ENCODE measurements around the gene CACNG1.

Gene CACNG1, protein sequence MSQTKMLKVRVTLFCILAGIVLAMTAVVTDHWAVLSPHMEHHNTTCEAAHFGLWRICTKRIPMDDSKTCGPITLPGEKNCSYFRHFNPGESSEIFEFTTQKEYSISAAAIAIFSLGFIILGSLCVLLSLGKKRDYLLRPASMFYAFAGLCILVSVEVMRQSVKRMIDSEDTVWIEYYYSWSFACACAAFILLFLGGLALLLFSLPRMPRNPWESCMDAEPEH

DNA sequence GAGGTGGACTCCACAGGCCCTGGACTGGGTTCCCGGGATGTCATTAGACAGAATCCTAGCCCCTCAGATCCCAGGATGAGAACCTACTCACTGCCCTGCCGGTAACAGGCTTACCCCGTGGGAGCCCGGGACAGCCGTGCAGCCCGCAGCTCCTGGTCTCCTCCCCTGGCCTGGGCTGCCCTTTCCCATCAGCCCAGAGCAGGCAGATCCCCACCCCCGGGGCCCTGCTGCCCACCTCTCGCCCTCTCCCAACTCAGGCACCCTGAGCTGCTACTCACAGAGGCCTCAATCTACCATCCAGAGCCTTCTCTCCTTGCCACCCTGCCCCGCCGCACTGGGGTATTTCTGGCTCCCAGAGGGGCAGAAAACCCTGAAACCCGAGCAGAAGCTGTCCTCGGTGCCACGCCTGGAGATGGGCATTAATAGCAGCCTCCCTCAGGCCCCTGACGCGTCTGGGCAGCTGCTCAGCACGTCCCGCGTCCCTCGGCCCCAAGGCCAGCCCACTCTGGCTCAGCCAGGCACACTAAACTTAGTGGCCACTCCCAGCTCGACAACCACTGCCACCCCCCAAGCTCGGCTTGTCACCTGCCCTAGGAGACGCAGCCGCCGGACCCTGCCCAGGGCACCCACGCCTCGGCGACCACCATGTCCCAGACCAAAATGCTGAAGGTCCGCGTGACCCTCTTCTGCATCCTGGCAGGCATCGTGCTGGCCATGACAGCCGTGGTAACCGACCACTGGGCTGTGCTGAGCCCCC is at the start of gene CACNG1:
Gene CACNG1 (plus strand): TSS at position 539 of the 757 bp plus-strand sequence. CDS start 107 bp downstream, at position 646.
- no peak for DNase-seq (ENCODE audit: low read depth)

DNA sequence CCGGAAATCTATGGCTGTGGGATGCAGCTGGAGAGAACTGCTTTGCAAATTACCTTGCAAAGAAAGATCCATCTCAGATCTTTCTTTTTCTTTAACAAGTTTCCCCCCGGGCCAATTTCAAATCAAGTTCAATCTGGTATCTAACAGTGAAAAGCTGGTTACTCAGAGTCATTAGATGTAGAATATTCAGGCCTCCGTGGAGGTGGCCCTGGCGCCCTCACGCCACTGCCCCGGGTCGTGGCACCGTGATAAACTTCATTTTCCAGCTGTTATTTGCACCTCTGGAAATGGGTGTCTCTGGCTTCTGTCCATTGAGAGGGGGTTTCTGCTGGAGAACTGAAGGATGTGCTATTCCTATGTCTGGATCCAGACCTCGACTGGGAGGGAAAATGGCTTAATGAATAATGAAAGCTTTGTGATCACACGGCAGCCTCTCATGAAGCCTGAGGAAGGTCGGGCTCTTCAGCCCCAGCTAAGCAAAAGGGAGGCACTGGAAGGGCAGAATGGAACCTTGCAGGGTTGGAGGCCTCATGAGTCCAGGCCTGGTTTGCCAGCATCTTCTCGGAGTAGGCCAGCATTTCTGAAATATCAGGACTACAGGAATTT is 49.3 kb upstream of the CACNG1 start:
- DNase-seq (ENCODE audit: low read depth), result no peak

DNA sequence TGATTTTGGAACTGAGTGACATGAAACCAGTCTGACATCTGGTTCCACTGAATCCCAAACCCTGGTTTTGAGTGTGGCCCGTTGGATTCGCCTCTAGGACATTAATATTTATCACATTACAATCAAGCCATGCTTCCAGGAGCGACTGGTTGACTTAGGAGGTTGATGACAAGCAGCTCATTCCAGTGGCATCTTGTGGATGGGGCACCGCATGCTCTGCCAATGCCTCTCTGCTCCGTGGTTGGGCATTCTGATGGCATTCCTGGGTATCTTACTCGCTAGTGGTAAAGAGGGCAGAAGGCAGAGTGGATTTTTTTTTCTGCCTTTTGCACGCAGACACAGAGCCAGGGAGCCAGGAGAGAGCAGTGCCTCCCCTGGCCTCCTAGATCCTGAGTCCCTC is 48.4 kb upstream of the CACNG1 start:
- no peak for DNase-seq (ENCODE audit: low read depth)

DNA sequence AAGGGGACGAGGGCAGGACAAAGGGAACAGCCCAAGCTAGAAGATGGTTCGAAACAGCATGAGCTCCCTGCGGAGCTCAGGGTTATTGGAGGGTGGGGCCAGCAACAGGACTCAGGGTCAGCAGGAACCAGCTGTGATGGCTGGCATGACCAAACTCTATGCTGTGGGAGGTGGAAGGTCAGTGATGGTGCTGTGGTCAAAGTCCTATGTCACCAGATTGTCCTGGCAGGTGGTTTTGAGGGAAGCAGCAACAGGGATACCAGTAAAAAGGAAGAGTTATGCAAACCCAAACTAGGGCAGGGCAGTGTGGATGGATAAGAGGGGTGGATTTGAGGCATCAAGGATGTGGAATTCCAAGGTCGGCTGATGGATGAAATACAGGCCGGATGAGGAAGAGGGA is 47.4 kb upstream of the CACNG1 start:
- DNase-seq (ENCODE audit: low read depth), result no peak

DNA sequence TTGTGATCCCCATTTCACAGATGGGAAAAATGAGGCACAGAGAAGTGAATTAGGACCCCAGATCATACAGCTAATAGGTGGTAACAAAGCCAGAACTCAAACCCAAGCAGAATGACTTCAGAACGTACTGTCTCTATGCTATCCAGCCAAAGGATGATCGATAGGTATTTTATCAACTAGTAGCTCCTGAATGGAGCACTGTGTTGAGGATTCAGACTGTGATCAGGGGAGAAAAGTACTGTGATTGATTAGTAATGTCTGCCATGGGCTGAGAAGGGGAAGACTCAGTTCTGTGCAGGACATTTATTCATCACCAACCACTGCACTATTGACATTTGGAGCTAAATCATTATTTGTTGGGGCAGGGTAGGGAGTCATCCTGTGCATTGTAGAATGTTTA is 41.1 kb upstream of the CACNG1 start:
- DNase-seq (ENCODE audit: low read depth), result no peak

DNA sequence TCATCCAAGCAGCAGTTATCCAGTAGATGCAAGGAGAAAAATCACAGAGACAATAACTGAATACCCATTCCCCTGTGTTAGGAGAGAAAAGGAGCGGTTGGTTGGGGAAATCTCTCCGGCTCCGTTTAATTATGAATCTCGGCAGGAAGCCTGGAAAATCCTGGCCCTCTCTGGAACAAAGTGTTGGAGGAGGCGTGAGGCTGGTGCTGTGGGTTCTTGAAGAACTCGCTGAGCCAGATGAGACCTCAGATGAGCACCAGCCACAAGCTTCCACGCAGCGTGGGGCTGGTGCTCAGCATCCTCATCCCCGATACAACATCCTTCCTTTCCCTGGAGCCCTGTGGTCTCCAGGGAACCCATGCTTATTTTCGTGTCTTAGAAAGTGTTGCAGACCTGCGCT is 40.2 kb upstream of the CACNG1 start:
- no peak for DNase-seq (ENCODE audit: low read depth)

DNA sequence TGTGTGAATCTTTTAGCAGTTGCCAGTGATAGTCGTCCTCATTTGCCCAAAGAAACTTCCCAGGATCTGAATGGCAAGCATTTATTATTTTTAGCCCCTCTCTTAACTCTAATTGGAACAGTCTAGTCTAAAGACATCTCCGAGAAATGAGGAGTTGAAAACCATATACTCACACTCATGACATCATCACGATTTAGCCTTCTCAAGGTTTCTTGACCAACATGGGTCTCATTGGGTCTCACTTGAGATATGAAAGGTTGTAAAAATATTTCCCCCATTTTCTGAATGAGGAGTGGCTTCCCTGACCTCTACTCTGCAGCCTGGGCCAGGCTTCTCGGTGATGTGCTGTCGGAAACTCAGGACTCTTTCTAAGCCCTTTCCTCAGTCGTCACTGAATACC is 37.1 kb upstream of the CACNG1 start:
- no peak for DNase-seq (ENCODE audit: low read depth)

DNA sequence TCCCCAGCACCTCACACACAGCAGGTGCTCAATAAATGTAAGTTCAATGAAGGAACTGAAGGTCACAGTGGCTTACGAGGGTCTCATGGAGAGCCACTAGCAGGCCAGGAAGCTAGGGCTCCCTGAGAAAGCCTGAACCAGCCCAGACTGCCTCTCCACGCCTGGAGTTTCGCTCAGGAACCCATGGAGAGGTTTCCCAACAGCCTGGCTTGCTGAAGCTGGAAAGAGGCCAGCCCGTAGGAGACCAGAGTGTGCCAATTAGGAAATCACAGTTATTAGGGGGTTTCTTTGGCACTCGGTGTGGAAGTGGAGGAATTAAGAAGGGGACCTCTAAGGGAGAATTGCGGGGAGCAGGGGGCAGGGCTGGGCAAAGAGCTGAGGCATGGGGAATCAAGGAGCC is 36.3 kb upstream of the CACNG1 start:
- no peak for DNase-seq (ENCODE audit: low read depth)

DNA sequence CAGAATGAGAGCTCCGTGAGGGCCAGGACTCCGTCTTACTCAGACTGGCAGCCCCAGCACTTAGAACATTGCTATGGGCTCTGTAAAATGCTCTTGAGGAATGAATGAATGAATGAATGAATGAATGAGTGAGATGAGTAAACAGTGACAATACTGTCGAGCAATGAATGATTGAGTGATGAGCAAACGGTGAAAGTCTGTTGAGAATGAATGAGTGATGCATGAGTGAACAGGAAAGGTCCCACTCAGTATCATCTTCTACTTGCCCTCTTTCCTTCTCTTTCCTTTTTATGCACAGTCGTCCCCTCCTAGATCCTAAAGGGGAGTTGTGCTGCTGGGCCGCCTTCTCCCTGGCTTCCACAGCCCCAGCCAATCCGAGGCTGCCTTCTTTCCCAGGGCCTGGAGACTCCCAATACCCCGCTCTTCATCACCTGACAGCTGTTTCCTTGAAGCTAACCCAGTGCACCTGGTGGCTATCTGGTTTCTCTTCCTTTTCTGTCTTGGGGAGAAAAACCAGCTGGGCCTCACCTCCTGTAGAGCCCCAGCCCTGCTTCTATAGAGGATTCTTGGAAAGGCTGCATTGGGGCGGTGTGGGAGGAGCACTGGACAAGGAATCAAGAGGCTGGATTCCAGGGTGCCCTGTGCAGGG is 32.7 kb upstream of the CACNG1 start:
- DNase-seq (ENCODE audit: low read depth), result no peak

DNA sequence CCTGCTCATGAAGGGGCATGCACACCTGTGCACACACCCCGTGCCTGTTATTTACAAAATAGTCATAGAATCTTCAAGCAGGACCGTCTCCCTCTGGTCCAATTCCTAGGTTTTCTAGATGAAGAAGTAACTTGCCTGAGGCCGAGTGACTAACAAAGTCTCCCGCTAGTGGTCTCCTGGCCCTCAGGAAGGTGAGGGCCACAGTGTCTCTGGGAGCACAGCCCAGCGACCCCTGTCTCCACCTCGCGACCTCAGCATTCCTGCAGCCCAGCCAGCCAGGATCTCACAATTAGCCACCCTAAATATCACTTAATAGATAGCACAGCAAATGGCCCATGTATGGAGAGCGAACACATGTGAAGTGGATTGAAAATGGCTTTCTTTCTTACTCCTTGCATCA is 30.5 kb upstream of the CACNG1 start:
- no peak for DNase-seq (ENCODE audit: low read depth)

DNA sequence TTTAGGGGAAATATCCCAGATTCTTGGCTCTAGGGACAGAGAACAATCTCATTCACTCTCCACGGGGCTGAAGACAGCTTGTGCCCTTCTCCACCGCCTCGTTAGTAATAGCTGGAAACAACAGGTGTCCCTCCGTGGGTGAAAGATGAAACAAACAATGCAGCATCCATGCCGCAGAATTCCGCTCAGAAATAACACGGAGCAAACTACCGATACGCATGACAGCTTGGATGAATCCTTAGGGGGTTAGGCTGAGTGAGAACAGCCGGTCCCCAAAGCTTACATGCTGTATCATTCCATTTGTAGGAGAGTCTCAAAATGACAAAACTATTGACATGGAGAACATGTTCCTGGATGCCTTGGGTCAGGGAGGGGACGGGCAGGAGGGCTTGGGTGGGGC is 29.4 kb upstream of the CACNG1 start:
- no peak for DNase-seq (ENCODE audit: low read depth)

DNA sequence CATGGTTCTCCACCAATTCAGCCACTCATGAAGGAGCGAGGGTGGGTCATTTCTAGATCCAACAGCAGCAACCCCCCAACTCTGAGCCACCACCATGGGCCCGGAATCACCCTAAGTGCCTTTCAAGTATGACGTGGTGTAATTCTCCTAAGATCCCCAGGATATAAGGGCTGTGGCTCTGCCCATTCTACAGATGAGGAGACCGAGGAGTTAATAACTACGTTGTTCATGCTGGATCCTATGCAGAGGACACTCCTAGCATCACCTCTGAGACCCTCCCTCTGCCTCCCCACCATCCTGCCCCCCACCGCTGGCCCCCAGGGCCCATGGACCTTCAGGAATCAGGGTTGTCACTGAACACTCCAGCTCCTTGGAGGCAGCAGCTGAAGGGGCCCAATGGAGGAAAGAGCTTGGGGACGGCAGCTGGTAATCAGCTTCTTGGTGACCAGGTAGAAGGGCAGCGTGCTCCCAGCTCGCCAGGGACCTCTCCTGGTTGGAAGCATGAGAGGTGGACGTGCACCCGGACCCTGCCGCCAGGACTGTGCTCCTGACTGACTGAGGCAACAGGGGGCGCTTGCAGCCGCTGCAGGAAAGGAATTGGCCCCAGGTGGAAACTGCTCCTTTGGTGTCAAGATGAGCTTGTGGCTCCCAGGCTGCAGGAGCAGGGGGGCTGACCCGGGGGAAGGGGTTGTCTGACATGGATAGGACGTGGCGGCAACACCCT is 28.2 kb upstream of the CACNG1 start:
- DNase-seq (ENCODE audit: low read depth), result no peak

DNA sequence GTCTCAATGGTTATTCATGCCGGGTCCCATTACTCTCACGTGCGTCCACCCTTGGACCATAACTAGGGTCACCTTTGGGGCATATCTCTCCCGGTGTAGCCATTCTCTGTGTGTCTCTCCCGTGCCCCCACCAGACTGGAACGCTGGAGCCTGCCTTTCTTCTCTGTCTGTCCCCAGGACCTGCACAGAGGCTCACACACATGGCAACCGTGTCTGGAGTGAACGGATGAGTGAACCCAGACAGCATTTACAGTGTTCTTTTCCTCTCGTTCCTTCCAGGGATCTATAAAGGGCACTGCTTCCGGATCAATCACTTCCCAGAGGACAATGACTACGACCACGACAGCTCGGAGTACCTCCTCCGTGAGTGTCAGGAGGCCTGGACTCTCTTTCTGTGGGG is 26.4 kb upstream of the CACNG1 start:
- no peak for DNase-seq (ENCODE audit: low read depth)

DNA sequence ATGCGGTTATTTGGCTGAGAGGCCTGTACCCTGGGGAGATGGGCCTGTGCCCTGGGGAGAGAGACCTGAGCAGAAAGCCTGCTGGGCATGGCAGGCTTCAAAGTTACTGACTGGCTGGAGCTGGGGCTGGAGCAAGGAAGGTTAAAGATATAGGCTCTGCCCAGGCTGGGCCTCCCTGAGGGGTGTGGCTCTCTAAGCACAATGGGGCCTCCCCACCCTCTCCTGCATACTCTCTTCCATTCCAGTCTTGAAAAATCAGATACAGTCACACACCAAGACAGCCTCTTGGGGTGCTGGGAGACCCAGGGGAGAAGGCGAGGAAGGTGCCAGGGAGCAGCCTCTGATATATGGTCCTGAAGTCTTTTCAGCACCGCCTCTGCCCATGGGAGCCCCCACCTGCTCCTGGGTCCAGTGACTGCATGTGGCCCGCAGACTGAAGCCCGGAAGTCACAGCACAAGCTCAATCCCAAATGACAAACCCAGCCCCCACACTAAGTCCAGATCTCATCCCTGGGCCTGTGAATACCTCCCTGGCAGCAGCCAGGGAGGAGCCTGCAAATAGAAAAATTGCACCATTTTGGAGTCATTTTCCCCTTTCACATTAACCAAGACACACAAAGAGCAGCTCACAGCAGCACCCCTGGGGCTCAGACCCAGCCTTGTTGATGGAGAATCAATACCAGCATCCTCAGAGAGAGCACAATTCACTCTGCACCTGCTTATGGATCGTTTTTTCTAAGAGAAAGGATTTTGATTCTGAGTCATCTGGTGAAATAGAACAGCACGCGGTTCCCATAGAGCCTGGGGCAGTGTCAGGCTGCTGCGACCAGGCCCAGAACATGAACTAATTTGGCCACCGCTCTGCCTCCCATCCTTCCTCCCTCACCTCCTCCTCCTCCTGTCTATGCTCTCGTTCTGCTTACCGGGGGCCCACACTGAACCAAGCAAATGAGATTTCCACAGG is 25.6 kb upstream of the CACNG1 start:
- DNase-seq (ENCODE audit: low read depth), result no peak

DNA sequence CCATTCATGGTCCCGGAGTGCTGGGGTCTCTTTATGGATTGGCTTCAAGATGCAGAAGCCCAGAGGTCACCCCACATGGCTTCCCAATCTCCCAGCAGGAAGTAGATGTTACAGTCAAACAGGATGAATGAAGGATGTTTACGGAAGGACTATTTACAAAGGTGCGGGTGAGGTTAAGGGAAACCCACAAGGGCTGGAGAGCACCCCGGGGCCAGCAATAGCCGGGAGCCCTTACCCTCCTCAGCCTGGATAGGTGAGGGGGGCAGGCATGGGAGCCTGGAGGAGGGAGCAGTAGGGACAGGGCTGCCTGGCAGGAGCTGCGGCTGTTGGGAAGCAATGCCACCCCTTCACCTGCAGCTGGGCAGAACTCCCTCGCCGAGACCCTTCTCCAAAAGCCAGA is 24.5 kb upstream of the CACNG1 start:
- DNase-seq (ENCODE audit: low read depth), result no peak

DNA sequence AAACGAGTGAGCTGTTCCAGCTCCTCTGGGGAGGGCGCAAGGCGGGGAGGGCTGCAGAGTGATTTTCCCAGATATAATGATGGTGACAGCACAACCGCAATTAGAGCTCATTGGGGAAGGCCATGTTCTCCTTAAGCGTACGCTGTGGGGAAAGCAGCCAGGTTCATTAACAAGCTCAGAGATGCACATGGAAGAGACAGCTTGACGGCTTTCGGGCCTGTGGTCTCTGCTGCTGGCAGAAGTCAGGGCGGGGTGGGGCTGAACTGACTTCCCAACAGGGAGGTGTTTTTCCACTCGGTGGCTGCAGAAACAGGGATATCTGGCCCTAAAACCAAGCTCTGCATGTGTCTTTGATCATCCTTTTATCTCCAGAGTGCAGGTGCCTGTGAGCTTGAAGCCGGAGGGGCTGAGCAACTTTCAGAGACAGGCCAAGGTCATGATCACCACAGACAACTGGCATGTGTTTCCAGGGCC is 24.0 kb upstream of the CACNG1 start:
- no peak for DNase-seq (ENCODE audit: low read depth)

DNA sequence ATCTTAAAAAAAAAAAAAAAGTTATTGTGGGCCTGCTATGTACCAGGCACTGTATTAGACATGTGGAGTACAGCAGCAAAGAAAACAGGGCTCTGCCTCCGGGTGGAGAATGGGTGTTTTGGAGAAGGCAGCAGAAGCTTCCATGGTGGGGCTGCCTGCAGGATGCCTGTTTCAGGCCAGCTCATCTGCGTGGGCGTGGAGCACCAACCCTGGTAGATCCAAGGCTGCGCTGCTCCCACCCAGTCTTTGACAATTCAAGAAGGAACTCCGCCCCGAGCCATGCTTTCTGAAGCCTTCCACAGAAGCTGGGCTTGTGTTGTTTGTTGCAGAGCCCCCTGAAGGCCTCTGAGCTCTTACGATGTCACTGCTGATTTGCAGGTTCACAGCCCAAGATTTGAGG is 23.2 kb upstream of the CACNG1 start:
- DNase-seq (ENCODE audit: low read depth), result no peak

DNA sequence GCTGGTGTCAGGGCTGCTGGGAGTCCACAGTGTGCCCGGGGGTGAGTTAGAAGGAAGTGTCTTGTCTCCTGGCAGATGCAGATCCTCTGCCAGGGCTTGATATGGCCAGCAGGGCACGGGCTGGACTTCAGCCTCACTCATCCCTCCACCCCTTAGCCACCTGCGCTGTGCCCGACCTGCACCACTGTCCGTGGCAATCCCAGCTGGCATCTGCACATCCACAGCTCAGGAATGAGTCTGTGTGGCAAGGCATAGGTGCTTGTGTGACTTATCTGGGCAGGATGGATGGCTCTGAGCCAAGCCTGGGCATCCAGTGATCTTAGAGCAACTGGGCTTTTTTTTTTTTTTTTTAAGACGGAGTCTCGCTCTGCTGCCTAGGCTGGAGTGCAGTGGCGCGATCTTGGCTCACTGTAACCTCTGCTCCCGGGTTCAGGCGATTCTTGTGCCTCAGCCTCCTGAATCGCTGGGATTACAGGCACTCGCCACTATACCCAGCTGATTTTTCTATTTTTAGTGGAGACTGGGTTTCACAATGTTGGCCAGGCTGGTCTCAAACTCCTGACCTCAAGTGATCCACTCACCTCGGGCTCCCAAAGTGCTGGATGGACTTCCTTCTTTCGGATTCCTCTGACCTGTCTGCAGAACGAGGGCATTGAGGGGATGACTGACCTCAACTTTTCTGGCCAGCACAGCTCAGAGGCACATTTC is 22.5 kb upstream of the CACNG1 start:
- no peak for DNase-seq (ENCODE audit: low read depth)

DNA sequence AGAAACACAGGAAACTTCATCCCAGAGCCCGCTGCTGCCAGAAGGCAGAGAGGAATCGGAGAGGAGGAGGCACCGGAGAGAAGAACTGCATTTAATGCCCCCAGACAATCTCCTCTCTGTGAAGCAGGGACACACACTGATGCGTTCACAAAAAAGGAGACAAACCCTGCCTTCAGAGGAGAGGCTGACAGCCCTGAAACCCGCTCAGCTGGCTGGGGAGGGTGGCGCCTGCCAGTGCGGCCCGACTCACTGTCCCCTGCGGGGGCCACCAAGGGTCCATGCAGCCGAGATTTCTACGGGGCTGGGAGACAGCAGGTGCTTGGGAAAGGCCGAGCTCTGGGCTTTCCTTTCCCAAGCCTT is 21.9 kb upstream of the CACNG1 start:
- DNase-seq (ENCODE audit: low read depth), result no peak

DNA sequence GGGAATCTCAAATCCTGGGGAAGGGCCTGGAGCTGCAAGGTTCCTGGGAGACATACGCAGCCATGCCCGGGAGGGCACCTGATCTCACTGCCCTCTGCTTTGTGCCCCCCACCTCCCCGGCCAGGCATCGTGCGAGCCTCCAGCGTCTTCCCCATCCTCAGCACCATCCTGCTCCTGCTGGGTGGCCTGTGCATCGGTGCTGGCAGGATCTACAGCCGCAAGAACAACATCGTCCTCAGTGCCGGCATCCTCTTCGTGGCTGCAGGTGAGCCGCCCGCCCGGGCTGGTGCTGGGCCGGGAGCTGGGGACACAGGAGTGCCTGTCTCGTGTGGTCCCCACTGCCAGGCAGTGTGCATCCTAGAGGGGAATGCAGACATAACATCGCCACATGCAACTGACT is 19.6 kb upstream of the CACNG1 start:
- DNase-seq (ENCODE audit: low read depth), result no peak
